Measurements from ENCODE around the gene MYO7B. TPM values are rescaled to one million over a fixed set of nuclear protein-coding genes. Genes with fewer than 3 reads are reported as not detected.

The MYO7B gene
- total RNA-seq, 2 donors from 2014 or later, result not detected

DNA sequence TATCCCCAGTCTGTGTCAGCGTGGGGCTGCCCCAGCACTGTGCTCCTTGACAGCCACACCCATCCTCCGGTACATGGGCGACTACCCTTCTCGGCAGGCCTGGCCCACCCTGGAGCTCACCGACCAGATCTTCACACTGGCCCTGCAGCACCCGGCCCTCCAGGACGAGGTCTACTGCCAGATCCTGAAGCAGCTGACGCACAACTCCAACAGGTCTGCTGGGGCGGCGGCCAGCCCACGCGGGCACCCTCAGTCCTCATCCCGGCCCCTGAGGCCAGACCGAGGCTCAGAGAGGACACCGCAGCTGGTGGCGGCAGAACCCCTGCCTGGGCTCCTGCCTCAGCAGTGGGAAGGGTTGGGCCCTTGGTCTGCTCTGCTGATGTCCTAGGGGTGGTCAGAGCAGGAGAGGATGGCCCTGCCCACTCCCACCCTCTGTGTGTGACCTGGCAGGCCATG is 96.1 kb downstream of the MYO7B start:
- H3K27ac Mint-ChIP-seq, result no peak overlapping the region

DNA sequence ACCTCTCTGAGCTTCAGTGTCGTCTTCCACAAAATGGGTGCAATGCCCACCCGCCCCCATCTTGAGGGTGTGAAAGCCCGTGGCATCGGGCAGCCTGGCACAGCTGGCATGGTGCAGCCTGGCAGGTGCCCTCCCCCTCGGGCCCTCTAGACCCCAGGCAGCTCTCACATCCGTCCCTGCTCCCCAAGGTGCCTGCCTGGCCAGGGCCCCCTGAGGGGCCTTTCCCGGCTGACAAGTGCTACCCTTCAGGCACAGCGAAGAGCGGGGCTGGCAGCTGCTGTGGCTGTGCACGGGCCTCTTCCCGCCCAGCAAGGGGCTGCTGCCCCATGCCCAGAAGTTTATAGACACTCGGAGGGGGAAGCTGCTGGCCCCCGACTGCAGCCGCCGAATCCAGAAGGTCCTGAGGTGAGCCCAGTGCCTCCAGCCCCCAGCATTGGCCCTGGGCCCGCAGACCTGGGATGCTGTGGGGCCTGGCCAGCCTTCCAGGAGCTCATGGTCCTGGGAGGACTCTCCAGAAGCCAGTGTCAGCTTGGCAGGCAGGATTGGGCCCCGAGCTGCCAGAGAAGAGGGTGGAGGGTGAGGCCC is 96.6 kb downstream of the MYO7B start:
- Mint-ChIP-seq H3K27me3 (no peaks in the 10 kb centered on the region), H3K36me3 (no peaks in the 10 kb centered on the region), H3K9me3 (no peaks in the 10 kb centered on the region), H3K4me3 (no peak overlapping the region), H3K27ac (no peak overlapping the region), H3K4me1 (ENCODE audit: low read depth in 2 of 2) (no peaks in the 10 kb centered on the region)
- ATAC-seq (no peak), DNase-seq (ENCODE audit: low spot score) (no peak)

More for the DNA sequence above, 96.1 kb downstream of the MYO7B start:
- Mint-ChIP-seq H3K4me1 (ENCODE audit: low read depth in 2 of 2) (no peaks in the 10 kb centered on the region), H3K27me3 (no peaks in the 10 kb centered on the region), H3K36me3 (no peaks in the 10 kb centered on the region), H3K9me3 (no peaks in the 10 kb centered on the region), H3K4me3 (no peak overlapping the region)
- DNase-seq (ENCODE audit: low spot score) (no peak), ATAC-seq (no peak)

DNA sequence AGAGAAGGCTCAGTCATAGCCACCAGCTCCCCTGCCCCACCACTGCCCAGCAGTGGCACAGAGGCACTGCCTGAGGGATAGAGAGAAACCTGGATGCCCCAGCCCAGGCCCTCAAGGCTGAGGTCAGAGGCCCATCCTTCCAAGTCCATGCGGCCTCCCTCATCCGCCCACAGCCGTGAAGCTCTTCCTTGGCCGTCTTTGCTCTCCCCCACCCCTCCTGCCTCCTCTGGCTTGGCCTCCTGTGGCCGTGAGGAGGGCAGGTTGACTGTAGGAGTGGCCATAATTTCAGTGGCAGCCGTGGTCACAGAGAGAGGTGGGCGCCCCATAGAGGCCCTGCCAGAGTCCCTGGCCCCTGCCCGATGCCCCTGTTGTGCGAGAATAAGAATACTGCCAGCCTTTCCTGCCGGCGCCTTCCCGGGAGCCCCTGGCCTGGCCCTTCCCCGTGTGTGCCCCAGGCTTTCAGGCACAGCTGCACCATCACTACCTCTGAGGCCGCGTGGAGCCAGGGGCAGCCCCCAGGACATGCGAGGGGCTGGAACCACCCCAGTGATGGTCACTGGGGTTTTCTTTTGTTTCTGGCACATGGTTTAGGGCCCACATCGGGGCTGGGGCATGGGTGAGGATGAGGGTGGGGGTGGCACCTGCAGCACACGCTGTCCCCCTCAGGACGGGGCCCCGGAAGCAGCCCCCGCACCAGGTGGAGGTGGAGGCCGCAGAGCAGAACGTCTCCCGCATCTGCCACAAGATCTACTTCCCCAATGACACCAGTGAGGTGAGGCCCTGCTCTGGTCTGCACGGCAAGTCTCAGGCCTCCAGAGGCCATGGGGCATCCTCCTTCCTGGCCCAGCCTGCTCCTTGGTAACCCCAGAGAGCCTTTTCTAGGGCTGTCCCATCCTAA is 97.4 kb downstream of the MYO7B start:
- H3K4me1 Mint-ChIP-seq (ENCODE audit: low read depth in 2 of 2), result no peaks in the 10 kb centered on the region
- H3K4me3 Mint-ChIP-seq, result no peak overlapping the region
- DNase-seq (ENCODE audit: low spot score) (no peak), ATAC-seq (no peak)
- H3K36me3 Mint-ChIP-seq, result no peaks in the 10 kb centered on the region
- no peak overlapping the region for H3K27ac Mint-ChIP-seq
- H3K9me3 Mint-ChIP-seq, result no peaks in the 10 kb centered on the region
- no peaks in the 10 kb centered on the region for H3K27me3 Mint-ChIP-seq

DNA sequence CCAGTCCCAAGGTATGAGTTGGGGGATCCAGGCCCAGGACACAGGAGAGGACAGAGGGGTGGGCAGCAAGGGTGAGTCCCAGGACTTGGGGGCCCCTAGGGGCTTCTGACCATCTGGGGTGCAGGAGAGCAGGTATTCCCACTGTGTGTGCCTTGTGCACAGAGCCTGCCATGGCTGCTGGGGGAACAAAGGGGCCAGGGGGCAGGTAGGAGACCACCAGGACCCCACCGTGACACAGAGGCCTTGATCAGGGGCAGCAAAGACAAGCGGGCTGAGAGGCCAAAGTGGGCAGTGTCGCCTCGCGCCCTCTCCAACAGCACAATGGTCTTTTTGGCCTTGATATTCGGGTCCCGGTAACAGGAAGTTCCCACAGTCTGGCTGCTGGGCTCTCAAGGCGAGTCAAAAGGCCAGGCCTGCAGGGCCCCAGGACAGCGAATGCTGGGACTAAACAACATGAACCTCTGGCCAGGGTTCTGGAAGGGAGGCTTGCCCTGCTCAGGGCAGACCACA is 98.1 kb downstream of the MYO7B start:
- Mint-ChIP-seq H3K36me3 (no peaks in the 10 kb centered on the region), H3K27ac (no peak overlapping the region), H3K27me3 (no peaks in the 10 kb centered on the region), H3K4me1 (ENCODE audit: low read depth in 2 of 2) (no peaks in the 10 kb centered on the region), H3K4me3 (no peak overlapping the region), H3K9me3 (no peaks in the 10 kb centered on the region)
- no peak for DNase-seq (ENCODE audit: low spot score)
- no peak for ATAC-seq

DNA sequence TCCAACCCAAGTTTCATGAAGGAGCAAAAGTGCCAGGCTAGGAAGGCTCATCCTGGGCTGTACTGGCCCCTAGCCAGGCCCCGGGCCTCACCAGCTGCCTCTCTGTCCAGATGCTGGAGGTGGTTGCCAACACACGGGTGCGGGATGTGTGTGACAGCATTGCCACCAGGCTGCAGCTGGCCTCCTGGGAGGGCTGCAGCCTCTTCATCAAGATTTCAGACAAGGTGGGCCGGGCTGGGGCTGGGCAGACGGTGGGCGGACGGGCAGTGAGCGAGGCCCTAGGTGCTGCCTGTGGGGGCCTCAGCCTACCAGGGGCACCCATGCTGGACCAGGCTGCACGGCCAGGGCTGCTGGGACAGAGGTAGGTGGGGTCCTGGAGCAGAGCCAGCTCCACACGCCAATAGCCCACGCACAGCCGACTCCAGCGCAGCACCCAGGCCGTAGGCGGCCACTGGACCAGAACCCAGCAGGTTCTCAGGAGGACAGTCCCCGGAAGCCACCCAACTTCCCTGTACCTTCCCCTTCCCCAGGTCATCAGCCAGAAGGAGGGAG is 98.7 kb downstream of the MYO7B start:
- no peak overlapping the region for H3K4me3 Mint-ChIP-seq
- H3K4me1 Mint-ChIP-seq (ENCODE audit: low read depth in 2 of 2), result no peaks in the 10 kb centered on the region
- DNase-seq (ENCODE audit: low spot score) (no peak), ATAC-seq (no peak)
- H3K9me3 Mint-ChIP-seq, result no peaks in the 10 kb centered on the region
- H3K36me3 Mint-ChIP-seq, result no peaks in the 10 kb centered on the region
- no peak overlapping the region for H3K27ac Mint-ChIP-seq
- no peaks in the 10 kb centered on the region for H3K27me3 Mint-ChIP-seq

DNA sequence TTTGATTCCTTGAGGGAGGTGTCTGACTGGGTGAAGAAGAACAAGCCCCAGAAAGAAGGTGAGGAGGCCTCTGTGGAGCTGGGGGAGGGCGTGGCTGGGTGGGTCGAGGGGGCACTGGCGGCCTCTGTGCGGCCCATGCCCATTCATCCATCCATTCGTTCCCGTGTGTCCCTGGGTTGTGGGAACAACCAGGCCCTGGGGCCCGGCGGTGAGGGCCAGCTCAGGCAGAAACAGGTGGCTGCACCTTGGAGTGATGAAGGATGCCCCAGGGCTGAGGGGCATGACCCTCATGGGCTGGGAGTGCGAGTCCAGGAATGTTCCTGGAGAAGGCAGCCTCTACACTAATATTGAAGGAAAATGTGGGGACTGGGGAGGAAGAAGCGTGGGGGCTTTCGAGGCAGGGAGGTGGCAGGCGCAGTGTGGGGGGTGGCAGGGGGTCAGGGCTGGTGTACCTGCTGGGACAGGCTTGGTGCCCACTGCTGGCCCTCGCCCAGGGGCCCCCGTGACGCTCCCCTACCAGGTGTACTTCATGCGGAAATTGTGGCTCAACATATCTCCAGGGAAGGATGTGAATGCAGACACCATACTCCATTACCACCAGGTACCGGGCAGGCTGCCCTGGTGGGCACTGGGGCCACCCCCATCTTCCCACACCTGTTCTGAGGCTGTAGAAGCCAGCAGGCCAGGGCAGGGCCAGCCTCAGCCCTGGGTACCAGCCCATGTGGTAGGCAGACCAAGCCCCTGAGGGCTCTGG is 99.3 kb downstream of the MYO7B start:
- H3K36me3 Mint-ChIP-seq, result no peaks in the 10 kb centered on the region
- no peak overlapping the region for H3K27ac Mint-ChIP-seq

DNA sequence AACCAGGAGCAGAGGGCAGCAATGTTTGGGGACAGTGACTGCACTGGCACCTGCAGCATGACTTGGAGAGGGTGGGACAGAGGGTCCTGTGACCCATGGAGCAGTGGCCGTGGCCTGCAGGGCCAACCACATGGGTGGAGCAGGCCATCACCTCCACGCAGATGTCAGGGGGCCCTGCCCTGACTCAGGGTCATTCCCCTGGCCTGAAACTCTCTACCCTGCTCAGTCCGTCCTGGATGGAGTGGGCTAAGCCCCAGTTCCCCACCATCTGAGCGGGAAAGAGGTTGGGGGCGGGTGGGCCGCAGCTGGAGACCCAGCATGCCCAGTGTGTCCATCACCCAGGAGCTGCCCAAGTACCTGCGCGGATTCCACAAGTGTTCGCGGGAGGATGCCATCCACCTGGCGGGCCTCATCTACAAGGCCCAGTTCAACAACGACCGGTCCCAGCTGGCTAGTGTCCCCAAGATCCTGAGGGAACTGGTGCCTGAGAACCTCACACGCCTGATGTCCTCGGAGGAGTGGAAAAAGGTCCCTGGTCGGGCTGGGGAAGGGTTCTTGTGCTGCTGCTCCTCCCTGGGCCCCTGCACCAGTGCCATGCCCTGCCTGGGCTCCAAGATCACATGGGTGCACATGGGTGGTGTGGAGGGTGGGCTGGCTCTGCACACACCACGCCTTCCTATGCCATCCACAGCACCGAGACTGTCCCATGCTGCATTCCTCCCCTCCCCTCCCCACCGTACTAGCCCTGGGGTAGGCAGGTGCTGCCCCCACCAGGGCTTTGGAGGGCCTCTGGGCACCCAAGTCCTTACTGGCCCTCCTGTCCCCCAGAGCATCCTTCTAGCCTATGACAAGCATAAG is 100.1 kb downstream of the MYO7B start:
- H3K9me3 Mint-ChIP-seq, result no peaks in the 10 kb centered on the region
- no peaks in the 10 kb centered on the region for H3K4me1 Mint-ChIP-seq (ENCODE audit: low read depth in 2 of 2)
- no peak overlapping the region for H3K27ac Mint-ChIP-seq
- ATAC-seq, result no peak
- no peak for DNase-seq (ENCODE audit: low spot score)
- H3K4me3 Mint-ChIP-seq, result no peak overlapping the region
- no peaks in the 10 kb centered on the region for H3K36me3 Mint-ChIP-seq
- no peaks in the 10 kb centered on the region for H3K27me3 Mint-ChIP-seq

More for the DNA sequence above, 99.3 kb downstream of the MYO7B start:
- H3K4me3 Mint-ChIP-seq, result no peak overlapping the region
- no peaks in the 10 kb centered on the region for H3K4me1 Mint-ChIP-seq (ENCODE audit: low read depth in 2 of 2)
- H3K9me3 Mint-ChIP-seq, result no peaks in the 10 kb centered on the region
- no peaks in the 10 kb centered on the region for H3K27me3 Mint-ChIP-seq
- DNase-seq (ENCODE audit: low spot score), result no peak
- no peak for ATAC-seq

DNA sequence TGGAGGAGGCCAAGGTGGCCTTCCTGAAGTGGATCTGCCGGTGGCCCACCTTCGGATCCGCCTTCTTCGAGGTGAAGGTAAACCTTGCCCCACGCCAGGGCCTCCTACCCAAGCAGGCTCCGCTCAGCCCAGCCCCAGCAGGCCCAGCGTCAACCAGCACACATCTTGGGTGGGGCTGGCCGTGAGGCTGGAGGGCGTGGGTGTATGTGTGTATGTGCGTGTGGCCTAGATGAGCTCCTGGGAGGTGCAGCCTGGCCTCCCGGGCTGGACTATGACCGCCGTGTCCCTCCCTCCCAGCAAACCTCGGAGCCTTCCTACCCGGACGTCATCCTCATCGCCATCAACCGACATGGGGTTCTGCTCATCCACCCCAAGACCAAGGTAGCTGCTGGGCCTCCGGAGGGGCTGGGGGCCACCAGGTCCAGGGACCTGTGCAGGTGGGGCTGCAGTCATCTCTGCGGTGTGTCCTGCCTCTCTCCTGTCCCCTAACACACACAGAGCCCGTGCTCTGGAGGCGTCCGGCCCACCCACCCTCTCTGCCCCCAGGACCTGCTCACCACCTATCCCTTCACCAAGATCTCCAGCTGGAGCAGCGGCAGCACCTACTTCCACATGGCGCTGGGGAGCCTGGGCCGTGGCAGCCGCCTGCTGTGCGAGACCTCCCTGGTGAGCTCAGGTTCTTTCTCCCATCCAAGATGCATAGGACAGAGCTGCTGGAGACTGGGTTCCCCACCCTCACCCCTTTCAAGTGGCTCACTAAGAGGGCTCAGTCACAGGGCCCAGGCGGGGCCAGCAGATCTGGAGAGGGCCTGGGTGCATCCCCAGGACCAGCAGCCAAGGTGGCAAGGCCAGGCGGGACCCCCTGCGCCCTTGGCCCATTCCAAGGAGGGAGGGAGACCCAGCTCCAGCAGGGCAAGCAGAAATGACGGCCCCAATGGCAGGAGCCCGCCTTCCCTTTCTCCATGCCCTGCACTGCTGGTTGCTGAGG is 101.1 kb downstream of the MYO7B start:
- no peaks in the 10 kb centered on the region for H3K9me3 Mint-ChIP-seq
- H3K36me3 Mint-ChIP-seq, result no peaks in the 10 kb centered on the region
- no peak overlapping the region for H3K4me3 Mint-ChIP-seq
- DNase-seq (ENCODE audit: low spot score), result no peak
- no peak overlapping the region for H3K27ac Mint-ChIP-seq
- H3K4me1 Mint-ChIP-seq (ENCODE audit: low read depth in 2 of 2), result no peaks in the 10 kb centered on the region
- no peaks in the 10 kb centered on the region for H3K27me3 Mint-ChIP-seq
- ATAC-seq, result no peak

DNA sequence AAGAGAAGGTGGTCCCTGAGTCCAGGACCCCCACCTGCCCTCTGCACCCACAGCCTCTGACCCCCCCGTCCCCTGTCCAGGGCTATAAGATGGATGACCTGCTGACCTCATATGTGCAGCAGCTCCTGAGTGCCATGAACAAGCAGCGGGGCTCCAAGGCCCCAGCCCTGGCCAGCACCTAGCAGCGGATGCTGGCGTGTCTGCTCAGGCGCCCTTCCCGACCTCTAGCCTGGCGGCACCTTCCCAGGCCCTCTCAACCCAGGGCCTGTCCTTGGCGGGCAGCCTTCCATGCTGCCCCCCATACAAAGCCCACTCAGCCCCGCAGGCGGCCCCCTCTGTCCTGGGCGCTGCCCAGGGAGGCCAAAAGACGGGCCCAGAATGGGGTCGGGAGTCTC is 101.8 kb downstream of the MYO7B start:
- Mint-ChIP-seq H3K4me1 (ENCODE audit: low read depth in 2 of 2) (no peaks in the 10 kb centered on the region), H3K4me3 (no peak overlapping the region), H3K27ac (no peak overlapping the region), H3K36me3 (no peaks in the 10 kb centered on the region), H3K27me3 (no peaks in the 10 kb centered on the region), H3K9me3 (no peaks in the 10 kb centered on the region)
- ATAC-seq, result no peak
- DNase-seq (ENCODE audit: low spot score), result no peak

GRCh38 chr2:127637725-127638252 is 102.3 kb downstream of the MYO7B start:
- H3K27ac Mint-ChIP-seq, result no peak overlapping the region
- DNase-seq (ENCODE audit: low spot score) (no peak), ATAC-seq (no peak)
- no peak overlapping the region for H3K4me3 Mint-ChIP-seq
- H3K9me3 Mint-ChIP-seq, result no peaks in the 10 kb centered on the region
- H3K36me3 Mint-ChIP-seq, result no peaks in the 10 kb centered on the region
- no peaks in the 10 kb centered on the region for H3K4me1 Mint-ChIP-seq (ENCODE audit: low read depth in 2 of 2)
- no peaks in the 10 kb centered on the region for H3K27me3 Mint-ChIP-seq

DNA sequence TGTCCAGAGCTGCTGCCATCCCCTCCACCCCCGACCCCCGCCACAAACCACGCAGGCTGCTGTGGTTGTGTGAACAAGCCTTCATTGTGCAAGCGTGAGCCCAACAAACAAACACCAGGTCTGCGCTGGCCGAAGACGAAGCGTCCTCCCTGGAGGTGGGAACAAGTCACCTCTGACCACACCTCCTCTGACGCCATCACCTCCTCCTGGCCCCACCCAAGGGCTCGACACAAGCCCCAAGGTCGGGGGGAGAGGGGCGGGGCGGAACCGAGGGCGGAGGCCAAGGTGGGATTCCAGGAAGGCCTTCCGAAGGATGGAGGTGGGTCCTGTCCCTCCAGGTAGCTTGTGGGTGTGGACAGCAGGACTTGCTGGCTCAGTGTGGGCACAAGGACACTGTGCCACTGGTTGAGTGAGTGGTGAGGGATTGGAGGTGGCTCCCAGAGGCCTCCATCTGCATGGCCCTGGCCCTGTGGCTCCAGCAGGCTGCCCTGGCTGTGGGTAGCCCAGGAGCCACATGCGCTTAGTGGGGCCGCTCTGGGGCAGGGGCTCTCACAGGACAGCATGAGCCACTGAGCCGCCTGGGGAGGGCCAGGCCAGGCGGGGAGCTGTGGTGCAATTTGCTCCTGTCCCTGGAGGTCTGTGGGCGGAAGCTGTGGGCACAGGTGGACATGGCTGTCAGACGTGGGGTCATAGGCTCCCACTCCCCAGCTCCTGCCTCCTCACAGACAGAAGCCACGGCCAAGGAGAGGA is 103.1 kb downstream of the MYO7B start:
- ATAC-seq, result no peak
- Mint-ChIP-seq H3K27ac (no peak overlapping the region), H3K27me3 (no peaks in the 10 kb centered on the region), H3K4me1 (ENCODE audit: low read depth in 2 of 2) (no peaks in the 10 kb centered on the region), H3K36me3 (no peaks in the 10 kb centered on the region), H3K4me3 (no peak overlapping the region), H3K9me3 (no peaks in the 10 kb centered on the region)
- DNase-seq (ENCODE audit: low spot score), result no peak
